ENCODE results near the gene ST8SIA2. TPM values are rescaled to one million over a fixed set of nuclear protein-coding genes. Genes with fewer than 3 reads are reported as not detected.

Gene ST8SIA2
- total and polyA plus RNA-seq, 10 of the 15 experiments (the other 5 are each of a cell fraction or from before 2014, with no cell fraction given) = not detected

GRCh38 chr15:92418864-92419263, 25.2 kb downstream of the ST8SIA2 start:
- ATAC-seq (no peak), FAIRE-seq (no peak), DNase-seq (ENCODE audit: low read depth, low spot score) (no peak)
- Histone ChIP-seq H4K20me1 (ENCODE audit: control insufficient read depth, insufficient read depth) (no peaks in the 10 kb centered on the region), H3K79me2 (ENCODE audit: control insufficient read depth, insufficient read depth, low read length) (no peaks in the 10 kb centered on the region), H3K9ac (ENCODE audit: control insufficient read depth, insufficient read depth, low read length) (no peak overlapping the region), H3K36me3 (ENCODE audit: control insufficient read depth in 2 of 2, insufficient read depth in 2 of 2, low read length in 1 of 2) (no peaks in the 10 kb centered on the region), H3K4me1 (ENCODE audit: control insufficient read depth, insufficient read depth, low read length) (no peaks in the 10 kb centered on the region), H3K4me3 (no peak overlapping the region), H2AFZ (ENCODE audit: control insufficient read depth, low read depth, low read length) (no peak overlapping the region), H3K27ac (ENCODE audit: control insufficient read depth, insufficient read depth) (no peak overlapping the region), H3K4me2 (ENCODE audit: control insufficient read depth, insufficient read depth) (no peak overlapping the region), H3K27me3 (replicated peaks in 1 of 2; ENCODE audit: control insufficient read depth in 2 of 2, insufficient read depth in 2 of 2, low read length in 1 of 2) (no peaks in the 10 kb centered on the region; a peak in 1 of 4 replicates), H3K9me3 (replicated peaks; ENCODE audit: control insufficient read depth, insufficient read depth, low read length) (no peaks in the 10 kb centered on the region)
- POLR2A ChIA-PET = no interaction called here
- intact Hi-C loops (cut with micrococcal nuclease; ENCODE audit: unreplicated experiment) = no loop called here
- CTCF ChIA-PET = no interaction called here
- 37% methylated on average over 7 of the region's 7 CpGs for WGBS (ENCODE audit: insufficient coverage, insufficient replicate concordance, low lambda C conversion rate, missing lambda C conversion rate)
- RAD21 ChIA-PET (ENCODE audit: unreplicated experiment) = no interaction called here
- TF ChIP-seq BHLHE40 (IDR thresholded peaks at IDR 0.05; ENCODE audit: borderline replicate concordance in 1 of 2, low read depth in 2 of 2, low read length in 1 of 2) = no peak
- no peak for TF ChIP-seq NFYB (IDR thresholded peaks at IDR 0.05; ENCODE audit: insufficient read depth, low read depth, low read length)
- no peak for TF ChIP-seq CEBPZ (IDR thresholded peaks at IDR 0.05; ENCODE audit: low read depth, low read length)
- TF ChIP-seq ELK1 (IDR thresholded peaks at IDR 0.05; ENCODE audit: low read depth, low read length) = no peak
- TF ChIP-seq JUNB (IDR thresholded peaks at IDR 0.05) = no peak
- no peak for TF ChIP-seq CTCF (IDR thresholded peaks at IDR 0.05 in 2 of 3, conservative IDR thresholded peaks at IDR 0.05 in 1 of 3; ENCODE audit: control insufficient read depth in 2 of 3, extremely low read depth in 1 of 3, insufficient read depth in 1 of 3, low read depth in 3 of 3, low read length in 3 of 3)
- no peak for TF ChIP-seq RBBP5 (conservative IDR thresholded peaks at IDR 0.05)
- no peak for TF ChIP-seq EGR1 (IDR thresholded peaks at IDR 0.05; ENCODE audit: borderline replicate concordance in 1 of 2, low read depth in 2 of 2, low read length in 2 of 2)
- no peak for TF ChIP-seq CHD1 (IDR thresholded peaks at IDR 0.05; ENCODE audit: low read depth, low read length)
- TF ChIP-seq EP300 (IDR thresholded peaks at IDR 0.05; ENCODE audit: borderline replicate concordance in 1 of 2, control insufficient read depth in 1 of 2, low read depth in 2 of 2, low read length in 2 of 2) = no peak
- TF ChIP-seq ESRRA (IDR thresholded peaks at IDR 0.05; ENCODE audit: low read length) = no peak
- no peak for TF ChIP-seq SPI1 (IDR thresholded peaks at IDR 0.05; ENCODE audit: borderline replicate concordance, insufficient read depth, low read depth, low read length)
- no peak for TF ChIP-seq RELA (IDR thresholded peaks at IDR 0.05; ENCODE audit: borderline replicate concordance, partially characterized antibody)
- no peak for TF ChIP-seq ZNF384 (IDR thresholded peaks at IDR 0.05; ENCODE audit: borderline replicate concordance, low read depth, low read length)
- no peak for TF ChIP-seq MTA2 (IDR thresholded peaks at IDR 0.05; ENCODE audit: low read depth)
- SMC1A ChIA-PET (ENCODE audit: uncharacterized antibody, unreplicated experiment) = no interaction called here
- no TSS peak for BruUV-seq (replicated peaks)
- in situ Hi-C loops (cut with MboI) = no loop called here
